ENCODE measurements around the gene ENPP6.

DNA sequence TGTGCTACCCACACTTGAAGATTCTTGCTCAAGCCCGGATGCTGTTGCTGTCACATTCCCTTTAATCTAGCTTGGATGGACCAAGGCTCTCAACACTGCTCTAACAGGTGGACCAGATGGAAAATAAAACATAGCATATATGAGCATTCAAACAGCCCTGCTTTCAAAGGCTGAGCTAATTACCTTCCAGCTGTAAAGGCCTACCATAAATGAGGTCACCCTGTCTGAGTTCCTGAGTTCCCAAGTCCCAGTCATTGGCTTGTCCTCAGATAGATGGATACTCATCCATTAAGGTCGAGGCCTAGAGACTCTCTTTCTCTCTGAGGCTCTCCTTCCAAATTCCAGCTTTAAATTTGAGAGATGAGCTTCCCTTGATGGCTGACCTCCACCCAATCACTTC lies 165.1 kb downstream of the ENPP6 start:
- TF ChIP-seq EZH2 (IDR thresholded peaks at IDR 0.05; ENCODE audit: borderline replicate concordance, low read depth, low read length, severe bottlenecking), result no peak
- TF ChIP-seq, protein P1, sequence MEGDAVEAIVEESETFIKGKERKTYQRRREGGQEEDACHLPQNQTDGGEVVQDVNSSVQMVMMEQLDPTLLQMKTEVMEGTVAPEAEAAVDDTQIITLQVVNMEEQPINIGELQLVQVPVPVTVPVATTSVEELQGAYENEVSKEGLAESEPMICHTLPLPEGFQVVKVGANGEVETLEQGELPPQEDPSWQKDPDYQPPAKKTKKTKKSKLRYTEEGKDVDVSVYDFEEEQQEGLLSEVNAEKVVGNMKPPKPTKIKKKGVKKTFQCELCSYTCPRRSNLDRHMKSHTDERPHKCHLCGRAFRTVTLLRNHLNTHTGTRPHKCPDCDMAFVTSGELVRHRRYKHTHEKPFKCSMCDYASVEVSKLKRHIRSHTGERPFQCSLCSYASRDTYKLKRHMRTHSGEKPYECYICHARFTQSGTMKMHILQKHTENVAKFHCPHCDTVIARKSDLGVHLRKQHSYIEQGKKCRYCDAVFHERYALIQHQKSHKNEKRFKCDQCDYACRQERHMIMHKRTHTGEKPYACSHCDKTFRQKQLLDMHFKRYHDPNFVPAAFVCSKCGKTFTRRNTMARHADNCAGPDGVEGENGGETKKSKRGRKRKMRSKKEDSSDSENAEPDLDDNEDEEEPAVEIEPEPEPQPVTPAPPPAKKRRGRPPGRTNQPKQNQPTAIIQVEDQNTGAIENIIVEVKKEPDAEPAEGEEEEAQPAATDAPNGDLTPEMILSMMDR (IDR thresholded peaks at IDR 0.05; ENCODE audit: extremely low read depth in 1 of 2, insufficient read depth in 1 of 2, low read depth in 1 of 2, low read length in 2 of 2), result no peak

Measured in endothelial cell of umbilical vein (primary cell).